HK-2 (cell line): ENCODE data around the gene SET.

Source experiments
- DNase-seq: peaks from one replicate; pipeline ENCODE4 v3.0.0-alpha.2; 2018; ENCODE audit not compliant: unreplicated experiment

The SET gene

GRCh38 chr9:128729766-128730517, 40.9 kb downstream of the SET start:
- no peak for DNase-seq

- no peak for DNase-seq
Observed at GRCh38 chr9:128731093-128731492, 42.1 kb downstream of the SET start.

DNA sequence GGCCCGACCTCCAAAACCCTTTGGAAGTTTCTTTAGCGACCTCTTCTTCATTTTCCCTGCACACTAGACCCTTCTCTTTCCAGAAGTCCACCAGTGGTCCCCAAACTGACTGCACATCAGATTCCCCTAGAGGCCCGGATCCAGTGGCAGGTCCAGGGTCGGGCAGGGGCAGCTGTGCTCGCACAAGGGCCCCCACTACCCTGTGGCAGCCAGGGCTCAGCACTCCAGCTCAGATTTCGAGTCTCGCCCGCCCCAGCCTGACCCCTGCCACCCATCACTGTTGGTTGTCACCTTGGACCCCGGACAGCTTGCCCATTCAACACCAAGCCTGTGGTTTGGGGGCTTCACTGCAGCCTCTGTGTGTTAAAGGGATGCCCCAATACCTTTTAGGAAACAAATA, 42.7 kb downstream of the SET start:
- DNase-seq = no peak

GRCh38 chr9:128732576-128732975, 43.6 kb downstream of the SET start:
- no peak for DNase-seq

DNA sequence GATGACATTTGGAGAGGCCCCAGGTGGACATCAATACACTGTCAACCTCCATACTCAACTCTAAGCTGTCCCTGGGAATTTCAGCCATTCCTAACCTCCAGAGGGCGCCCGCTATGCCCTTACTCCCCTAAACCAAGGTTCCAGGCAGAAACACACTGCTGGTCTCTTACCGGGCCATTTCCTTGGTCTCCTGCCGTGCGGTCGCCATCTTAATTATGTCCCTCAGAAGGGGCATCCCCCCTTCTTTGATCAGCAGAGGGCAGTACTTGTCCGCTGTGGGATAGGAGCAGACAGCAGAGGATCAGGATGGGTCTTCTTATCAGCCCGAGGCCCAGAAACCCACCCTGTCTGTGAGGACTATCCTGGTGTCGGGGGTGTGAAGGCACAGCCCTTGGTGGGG, 44.2 kb downstream of the SET start:
- DNase-seq = peak; percentile 30

- DNase-seq = no peak
Observed at GRCh38 chr9:128735373-128735772, 46.4 kb downstream of the SET start.

DNA sequence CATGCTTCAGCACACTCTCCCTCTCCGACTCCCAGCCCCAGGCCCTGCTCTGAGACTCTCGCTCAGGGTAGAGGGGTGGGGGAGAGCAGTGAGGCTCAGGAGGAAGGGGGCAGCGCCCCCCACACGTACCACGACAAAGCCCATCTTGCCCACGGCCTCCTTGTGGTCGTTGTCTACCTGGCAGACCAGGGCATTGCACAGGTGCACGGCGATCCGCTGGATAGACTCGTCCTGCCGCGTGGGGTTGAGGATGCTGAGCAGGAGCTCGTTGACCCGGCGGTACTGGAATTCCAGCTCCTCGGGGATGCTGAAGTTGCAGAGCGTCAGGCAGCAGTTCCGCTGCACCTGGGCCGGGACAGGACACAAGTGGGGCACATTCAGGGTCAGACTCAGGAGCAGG, 53.4 kb downstream of the SET start:
- no peak for DNase-seq

- no peak for DNase-seq
Observed at GRCh38 chr9:128743421-128743820, 54.4 kb downstream of the SET start.
